GM21786 (cell line): ENCODE data around the gene CFAP119.

Experiments used
- ATAC-seq: cut with Tn5 transposase; IDR thresholded peaks from one replicate; pipeline ENCODE4 v1.9.1; 2021; ENCODE audit not compliant: unreplicated experiment

Gene CFAP119

DNA sequence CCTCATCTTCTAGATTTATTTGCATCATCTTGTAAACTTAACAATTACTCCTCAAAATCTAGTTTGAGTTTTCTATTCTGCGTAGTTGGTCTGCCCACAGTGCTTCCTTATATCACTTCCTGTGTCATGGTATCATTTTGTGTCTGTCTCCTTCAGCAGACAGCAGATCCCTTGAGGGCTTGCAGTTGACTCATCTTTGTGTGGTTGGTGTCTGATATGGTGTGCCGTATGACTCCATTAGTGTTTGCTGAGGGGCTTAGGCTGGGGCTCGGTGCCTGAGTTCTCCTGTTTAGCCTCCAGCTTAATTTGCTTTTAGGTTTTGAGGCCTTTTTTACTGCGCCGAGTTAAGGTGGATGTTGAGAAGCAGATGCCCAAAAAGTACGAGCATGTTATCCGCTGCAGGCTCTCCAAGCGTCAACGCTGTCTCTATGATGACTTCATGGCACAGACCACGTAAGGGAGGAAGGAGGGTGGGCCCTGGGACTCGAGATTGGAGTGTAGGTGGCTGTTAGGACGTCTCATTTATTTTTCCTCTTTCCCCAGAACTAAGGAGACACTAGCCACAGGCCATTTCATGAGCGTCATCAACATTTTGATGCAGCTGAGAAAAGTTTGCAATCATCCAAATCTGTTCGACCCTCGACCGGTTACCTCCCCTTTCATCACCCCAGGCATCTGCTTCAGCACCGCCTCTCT lies 46.0 kb downstream of the CFAP119 start:
- no peak for ATAC-seq

- ATAC-seq = no peak
Observed at GRCh38 chr16:30711712-30712111, 50.1 kb downstream of the CFAP119 start.

GRCh38 chr16:30710971-30711370 lies 50.9 kb downstream of the CFAP119 start:
- ATAC-seq = no peak
